K562 (cell line): ENCODE measurements around the gene SLC8A2. TPM values are rescaled to one million over a fixed set of nuclear protein-coding genes. Genes with fewer than 3 reads are reported as not detected.

Experiments
- ATAC-seq: fragments of 200-7000 bp; cut with Tn5 transposase; 3 replicates; pipeline ENCODE4 v1.9.1; 2020; ENCODE audit warnings: moderate library complexity
- BruUV-seq: library from RNA; stranded (reverse); fragments of 400-500 nt; replicated peaks from 2 replicates; lab custom pipeline; 2021; lab: Mats Ljungman, UMichigan
- CTCF ChIA-PET: fragments of 300-600 bp; formaldehyde crosslinking; extraction: SDS; loops from one replicate; lab custom pipeline; 2021; ENCODE audit warnings: low intra/inter-chr PET ratio; lab: Yijun Ruan, JAX
- POLR2A ChIA-PET: fragments of 300-600, 350-650 bp; sonication (Branson Sonifier 250); formaldehyde crosslinking; extraction: SDS; loops from one replicate; lab custom pipeline; 2021; ENCODE audit warnings: antibody characterized with exemption, inconsistent platforms; lab: Yijun Ruan, JAX
- DNase-seq, 4 experiments: peaks; one replicate each; pipeline versions ENCODE4 v3.0.0 to v3.0.0-alpha.2; 2011 to 2018; ENCODE audit warnings: low spot score in 3 of 4, mixed read lengths in 3 of 4; ENCODE audit errors: extremely low read depth in 1 of 4
- FAIRE-seq: peaks from 2 replicates; lab custom pipeline; 2011; peaks lifted over from hg19 to GRCh38; lab: Jason Lieb, UNC
- H2AFZ ChIP-seq: 2 replicates; pipeline ENCODE4 v1.6.0; 2011; ENCODE audit warnings: low read depth, low read length, control low read depth, inconsistent platforms
- H3K27ac ChIP-seq: fragments of 200-600 bp; 3 replicates; pipeline ENCODE4 v1.8.0; 2011; ENCODE audit warnings: low read depth, mild to moderate bottlenecking, control low read depth, inconsistent platforms, low read length, moderate library complexity, mixed read lengths; ENCODE audit errors: extremely low read depth
- H3K27me3 ChIP-seq, 2 experiments: fragments of 300-600 bp in 1 of 2; 2 replicates in 1 of 2; 3 replicates in 1 of 2; pipeline versions ENCODE4 v1.6.0 to v1.8.0; 2011; ENCODE audit warnings: inconsistent platforms in 2 of 2, low read length in 2 of 2, mild to moderate bottlenecking in 1 of 2, mixed read lengths in 1 of 2, moderate library complexity in 1 of 2; ENCODE audit not compliant: control insufficient read depth in 2 of 2, insufficient read depth in 2 of 2
- H3K36me3 ChIP-seq: fragments of 300-600 bp; 3 replicates; pipeline ENCODE4 v1.8.0; 2011; ENCODE audit warnings: mild to moderate bottlenecking, low read length, inconsistent platforms; ENCODE audit not compliant: control insufficient read depth, insufficient read depth
- H3K4me1 ChIP-seq, 2 experiments: fragments of 200-600 bp in 1 of 2; replicated peaks in 1 of 2; 2 replicates in 1 of 2; 3 replicates in 1 of 2; pipeline versions ENCODE4 v1.5.1 to v1.8.0; 2011; ENCODE audit warnings: inconsistent platforms in 2 of 2, low read length in 2 of 2, mild to moderate bottlenecking in 1 of 2, mixed read lengths in 1 of 2, moderate library complexity in 1 of 2; ENCODE audit not compliant: control insufficient read depth in 2 of 2, insufficient read depth in 2 of 2
- H3K4me2 ChIP-seq: 2 replicates; pipeline ENCODE4 v1.6.1; 2011; ENCODE audit warnings: low read length, control low read depth, inconsistent platforms, mixed read lengths; ENCODE audit not compliant: insufficient read depth
- H3K4me3 ChIP-seq: fragments of 200-600 bp; sonication (generic), shearing (Covaris generic); 2 replicates; pipeline ENCODE4 v1.5.1; 2016; ENCODE audit warnings: control low read depth, inconsistent platforms
- H3K79me2 ChIP-seq: fragments of 200-600 bp; 3 replicates; pipeline ENCODE4 v1.8.0; 2011; ENCODE audit warnings: low read length, inconsistent platforms; ENCODE audit not compliant: control insufficient read depth, insufficient read depth
- H3K9ac ChIP-seq, 2 experiments: 2 replicates each; pipeline versions ENCODE4 v1.6.0 to v1.6.1; 2011; ENCODE audit warnings: low read depth in 2 of 2, low read length in 2 of 2, control low read depth in 1 of 2, inconsistent platforms in 1 of 2, mild to moderate bottlenecking in 1 of 2, mixed read lengths in 1 of 2; ENCODE audit not compliant: insufficient read depth in 1 of 2
- H3K9me1 ChIP-seq: one replicate; pipeline ENCODE4 v1.6.0; 2011; ENCODE audit warnings: inconsistent platforms, mild to moderate bottlenecking, low read length, moderate library complexity; ENCODE audit not compliant: control insufficient read depth, insufficient read depth
- H3K9me3 ChIP-seq: replicated peaks from 2 replicates; pipeline ENCODE4 v1.5.1; 2011; ENCODE audit warnings: low read depth, low read length, inconsistent platforms; ENCODE audit not compliant: control insufficient read depth, insufficient read depth
- H4K20me1 ChIP-seq: replicated peaks from 2 replicates; pipeline ENCODE4 v1.6.1; 2011; ENCODE audit warnings: low read length, inconsistent platforms, mixed read lengths; ENCODE audit not compliant: control insufficient read depth, insufficient read depth
- EHMT2 ChIP-seq: fragments of 450-650 bp; IDR thresholded peaks from 2 replicates; pipeline ENCODE4 v1.6.1; 2018; ENCODE audit warnings: antibody characterized with exemption
- ELF2 ChIP-seq: fragments of 250-450 bp; sonication (Bioruptor Pico); IDR thresholded peaks from 2 replicates; pipeline ENCODE4 v1.5.0; 2021; ENCODE audit warnings: mild to moderate bottlenecking
- KAT2B ChIP-seq: IDR thresholded peaks from one replicate; pipeline ENCODE4 v1.6.1; 2012; ENCODE audit warnings: low read depth, mild to moderate bottlenecking, control low read depth, inconsistent platforms, low read length, moderate library complexity
- KAT8 ChIP-seq: fragments of 450-650 bp; IDR thresholded peaks from 2 replicates; pipeline ENCODE4 v1.6.1; 2016; ENCODE audit warnings: low read depth, mild to moderate bottlenecking
- NCOA4 ChIP-seq: fragments of 450-650 bp; IDR thresholded peaks from 2 replicates; pipeline ENCODE4 v1.6.1; 2018; ENCODE audit warnings: mild to moderate bottlenecking; ENCODE audit not compliant: partially characterized antibody
- NR2C2 ChIP-seq, 2 experiments: fragments of 200-800 bp in 1 of 2; sonication (Bioruptor generic) in 1 of 2; sonication (generic) in 1 of 2; formaldehyde crosslinking in 1 of 2; IDR thresholded peaks; 2 replicates each; pipeline versions ENCODE4 v1.6.1 to v1.8.0; 2016 to 2022; ENCODE audit warnings: mild to moderate bottlenecking in 1 of 2, missing compliant biosample characterization in 1 of 2, missing genetic modification characterization in 1 of 2, missing genetic modification reagents in 1 of 2
- SOX6 ChIP-seq: fragments of 450-650 bp; IDR thresholded peaks from 2 replicates; pipeline ENCODE4 v1.6.1; 2014; ENCODE audit warnings: mild to moderate bottlenecking
- WGBS: fragments of 100-300 bp; shearing (Covaris generic); methylation state at CpG from one replicate; pipeline ENCODE4 v1.1.6; 2016; ENCODE audit warnings: low coverage, mixed read lengths; ENCODE audit not compliant: insufficient coverage; ENCODE audit errors: missing lambda C conversion rate; 5-methylcytosine and 5-hydroxymethylcytosine counted together
- in situ Hi-C: fragments of 300-500 bp; cut with MboI; formaldehyde crosslinking; loops from 4 replicates; pipeline ENCODE4 v1.15.0; 2018; ENCODE audit warnings: inconsistent platforms, mixed read lengths
- intact Hi-C: fragments of 100-400 bp; cut with micrococcal nuclease; formaldehyde crosslinking; loops from 2 replicates; pipeline ENCODE4 v1.14.2; 2022
- polyA plus RNA-seq, 8 experiments: library from polyadenylated mRNA; depleted of rRNA in 4 of 8; stranded (reverse) in 5 of 8; unstranded in 3 of 8; fragments of >200 nt; fragmentation: Nextera tagmentation in 2 of 8; fragmentation: Illumina TruSeq in 1 of 8; extraction: Ambion mirVana in 2 of 8; extraction: Trizol in 1 of 8; gene quantifications; 2 replicates each; pipeline versions ENCODE4 v1.2.1 to v1.2.3, GENCODE V29; 2011 to 2014; ENCODE audit warnings: inconsistent platforms in 1 of 8, missing spikeins in 1 of 8
- total RNA-seq, 7 experiments: library from RNA; depleted of rRNA in 6 of 7; stranded (reverse); fragments of >200 nt in 6 of 7; fragmentation: Illumina TruSeq in 2 of 7; extraction: Trizol in 2 of 7; gene quantifications; 2 replicates each; pipeline versions ENCODE4 v1.2.1 to v1.2.3, GENCODE V29; 2011 to 2021; ENCODE audit warnings: low replicate concordance in 1 of 7

SLC8A2 gene
- total and polyA plus RNA-seq, 9 of the 15 experiments (the other 6 are each of a cell fraction or from before 2014, with no cell fraction given) = 0.07 to 0.66 (median 0.24) TPM; not detected in 3

- H3K9ac ChIP-seq = no peak overlapping the region
- H4K20me1 ChIP-seq = 0 out of 2 replicates have a peak, but pooled peaks cover 7% of the 10 kb centered on the region
- no peak overlapping the region for H3K27ac ChIP-seq
- no peaks in the 10 kb centered on the region for H3K9me3 ChIP-seq
- H3K4me2 ChIP-seq = no peak overlapping the region
- no peak for DNase-seq
- intact Hi-C loops = no loop called here
- H3K36me3 ChIP-seq = no peaks in the 10 kb centered on the region
- H3K4me1 ChIP-seq = peaks cover 0 to 12% of the 10 kb centered on the region in 2 experiments; a peak in 1 of 5 replicates
- no peaks in the 10 kb centered on the region for H3K79me2 ChIP-seq
- no peak overlapping the region for H2AFZ ChIP-seq
- 21% methylated on average over 5 of the region's 5 CpGs for WGBS
- H3K27me3 ChIP-seq = peaks cover 41 to 68% of the 10 kb centered on the region in 2 experiments
- ChIA-PET POLR2A (interaction anchor here (0.7 kb wide), 1 partner anchor 17 kb away, joined by 3 read pairs; no protein-coding TSS in a partner anchor), CTCF (no interaction called here)
- BruUV-seq = no TSS peak
- in situ Hi-C loops = no loop called here
- no peak for ATAC-seq
- no peak for TF ChIP-seq KAT2B
- TF ChIP-seq EHMT2 = no peak
- no peak for TF ChIP-seq ELF2 (CRISPR knock-in tag)
- no peak for TF ChIP-seq NCOA4
- no peak for TF ChIP-seq SOX6
- no peak for TF ChIP-seq NR2C2 (CRISPR knock-in tag; IDR thresholded peaks at IDR 0.05)
- TF ChIP-seq NR2C2 (tag; IDR thresholded peaks at IDR 0.05) = no peak
- no peak for TF ChIP-seq KAT8
- TF ChIP-seq, all 486 proteins: peak for 0
- no peak for FAIRE-seq
- H3K9me1 ChIP-seq = no peaks in the 10 kb centered on the region
- no peak overlapping the region for H3K4me3 ChIP-seq
Measured at GRCh38 chr19:47461876-47462275, 9.8 kb downstream of the SLC8A2 start.
